GM21737 (cell line): ENCODE measurements around the gene LRRC7.

ENCODE experiments used
- ATAC-seq: cut with Tn5 transposase; IDR thresholded peaks from one replicate; pipeline ENCODE4 v1.9.1; 2021; ENCODE audit warnings: mild to moderate bottlenecking, moderate library complexity; ENCODE audit not compliant: unreplicated experiment

The LRRC7 gene

DNA sequence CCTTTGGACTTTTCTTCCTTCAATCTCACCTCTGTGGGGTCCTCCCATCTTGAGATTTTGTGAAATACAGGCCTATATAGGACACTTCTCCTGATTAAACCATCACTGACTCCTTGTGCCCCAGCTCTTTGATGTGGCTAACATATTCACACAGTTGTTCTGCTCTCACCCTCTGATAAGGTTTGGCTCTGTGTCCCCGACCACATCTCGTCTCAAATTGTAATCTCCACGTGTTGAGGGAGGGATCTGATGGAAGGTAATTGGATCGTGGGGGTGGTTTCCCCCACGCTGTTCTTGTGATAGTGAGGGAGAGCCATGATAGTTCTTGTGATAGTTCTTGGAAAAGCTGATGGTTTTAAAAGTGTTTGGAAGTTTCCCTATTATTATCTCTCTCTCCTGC lies 19.7 kb downstream of the LRRC7 start:
- ATAC-seq: no peak

DNA sequence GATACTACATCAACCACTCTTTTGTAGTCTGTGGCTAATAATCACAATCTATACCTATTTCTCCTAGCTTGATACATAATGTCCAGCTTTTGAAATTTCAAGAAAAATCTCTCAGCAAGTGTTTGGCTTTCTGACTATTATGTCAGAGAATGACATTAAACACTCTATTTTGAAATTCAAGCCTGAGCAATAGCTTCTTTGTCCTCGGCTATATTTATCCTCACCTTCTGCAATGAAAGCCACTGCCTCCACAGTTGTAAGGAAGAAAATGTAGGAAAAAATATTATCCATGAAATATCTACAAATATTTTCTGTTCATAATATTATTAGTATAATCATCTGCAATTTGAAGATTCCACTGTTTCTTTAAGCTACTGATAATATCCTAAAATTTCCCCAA lies 22.1 kb downstream of the LRRC7 start:
- no peak for ATAC-seq

DNA sequence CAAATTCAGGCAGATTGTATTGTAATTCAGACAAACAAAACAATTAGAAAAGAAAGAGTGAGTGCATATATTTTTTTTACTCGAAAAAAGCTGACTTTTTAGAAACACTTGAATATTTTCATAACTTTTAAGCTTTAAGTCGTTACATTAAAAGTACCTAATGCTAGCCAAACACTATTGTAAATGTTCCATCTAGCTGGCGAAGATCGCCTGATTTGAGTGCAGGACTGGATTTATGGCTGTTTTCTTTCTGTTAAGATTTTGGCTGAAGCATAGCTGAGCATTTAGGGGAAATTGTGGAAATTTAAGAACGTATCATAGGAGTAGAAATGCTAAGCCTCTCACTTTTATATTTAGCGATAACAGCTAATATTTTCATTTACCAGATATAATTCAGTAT lies 24.6 kb downstream of the LRRC7 start:
- ATAC-seq: no peak

DNA sequence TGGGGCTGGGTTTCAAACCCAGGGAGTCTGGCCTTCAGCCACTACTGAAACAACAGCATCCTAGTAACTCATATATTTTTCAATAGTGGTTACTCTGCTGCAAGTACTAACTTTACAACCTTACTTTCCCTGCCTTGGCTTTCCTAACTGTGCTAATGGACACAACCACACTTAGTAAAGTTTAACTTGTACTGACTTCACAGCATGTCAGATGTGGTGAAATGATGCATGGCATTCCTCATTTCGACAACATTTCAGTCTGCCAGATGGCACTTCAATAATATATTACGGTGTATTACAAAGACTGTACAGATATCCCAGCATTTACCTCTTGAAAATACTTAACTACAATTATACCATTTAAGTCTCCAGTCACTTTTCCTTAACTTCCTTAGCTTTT lies 27.8 kb downstream of the LRRC7 start:
- ATAC-seq: no peak

DNA sequence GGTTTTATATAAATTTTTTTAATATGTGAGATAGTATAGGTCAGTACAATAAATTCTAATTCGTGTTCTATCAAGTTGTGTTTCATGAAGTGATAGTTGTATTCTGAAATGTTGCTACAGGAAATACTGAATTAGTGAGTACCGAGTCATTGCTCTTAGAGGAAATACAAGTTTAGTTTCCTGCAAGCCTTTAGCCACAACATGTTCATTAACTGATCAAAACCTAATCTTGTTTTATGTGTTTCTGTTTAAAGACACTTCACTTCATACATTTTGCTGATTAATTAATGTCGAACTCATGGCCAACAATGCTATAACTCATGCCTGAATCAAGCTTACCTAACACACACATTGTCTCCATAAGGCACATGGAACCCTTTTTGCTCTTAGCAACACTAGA lies 43.6 kb downstream of the LRRC7 start:
- ATAC-seq: no peak

DNA sequence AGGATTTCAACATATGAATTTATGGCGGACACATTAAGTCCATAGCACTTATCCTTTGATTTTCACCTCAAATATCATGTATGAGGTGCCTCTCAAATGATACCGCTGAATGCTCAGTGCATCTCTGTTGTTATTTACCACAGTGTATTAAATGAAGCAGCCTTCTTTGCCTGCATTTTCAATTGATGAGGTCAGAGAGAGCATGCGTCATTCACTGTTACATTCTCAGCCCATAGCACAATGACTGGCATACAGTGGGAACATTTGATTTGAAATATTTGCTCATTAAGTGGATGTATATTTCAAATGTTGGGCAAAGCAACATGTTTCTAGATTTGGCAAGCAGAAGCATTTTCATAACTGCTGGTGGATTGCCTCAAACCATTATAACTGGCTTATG lies 45.7 kb downstream of the LRRC7 start:
- no peak for ATAC-seq

DNA sequence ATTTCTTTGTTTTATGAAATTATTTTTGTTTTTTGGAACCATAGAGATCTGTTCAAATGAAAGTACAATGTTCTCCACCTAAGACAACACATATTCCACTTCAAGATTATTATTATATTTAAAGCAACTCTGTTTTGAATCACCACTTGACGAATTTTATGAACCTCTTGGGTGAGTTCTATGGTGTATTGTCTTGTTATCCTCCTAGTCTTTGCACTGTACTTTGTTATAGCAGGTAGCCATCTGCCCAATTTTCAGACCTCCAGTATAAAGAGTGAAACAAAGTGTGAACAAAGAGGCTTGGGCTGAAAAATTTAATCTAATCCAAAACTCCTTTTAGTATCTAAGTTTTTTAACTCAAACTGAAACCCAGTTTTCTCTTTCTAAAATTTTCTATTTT lies 71.0 kb downstream of the LRRC7 start:
- no peak for ATAC-seq

DNA sequence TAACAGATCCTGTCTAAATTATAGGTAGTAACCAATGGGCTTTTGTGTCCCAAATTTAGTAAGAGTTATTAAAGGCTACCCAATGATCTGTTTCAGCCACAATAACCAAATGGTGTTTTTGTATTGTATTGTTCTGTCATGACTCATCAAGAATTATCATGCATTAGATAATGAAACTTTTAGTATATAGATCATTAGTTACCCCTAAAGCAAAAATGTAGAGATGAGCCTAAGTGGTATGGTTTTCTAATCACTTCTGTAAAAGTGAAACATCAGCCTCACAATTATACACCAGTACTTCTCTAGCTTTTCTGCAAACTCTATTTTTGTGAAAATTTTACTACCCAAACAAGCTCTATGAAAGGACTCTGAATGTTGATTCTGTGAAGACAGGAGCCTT lies 71.4 kb downstream of the LRRC7 start:
- ATAC-seq: no peak

DNA sequence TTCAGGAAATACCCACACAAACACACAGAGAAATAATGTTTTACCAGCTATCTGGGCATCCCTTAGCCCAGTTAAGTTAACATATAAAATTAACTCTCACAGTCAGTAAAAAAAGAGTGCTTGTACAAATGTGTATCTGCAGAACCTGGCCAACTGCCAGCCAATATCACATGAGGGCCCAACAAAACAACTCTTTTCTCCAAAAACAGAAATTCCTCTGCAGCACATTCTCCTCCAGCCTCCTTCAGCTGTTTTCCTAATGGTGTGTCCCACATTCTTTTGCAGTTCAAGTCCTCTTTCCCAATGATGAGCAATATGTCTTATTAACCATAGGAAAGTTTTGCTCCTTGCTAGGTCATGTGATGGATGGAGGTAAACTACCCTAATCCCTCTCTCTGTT lies 75.5 kb downstream of the LRRC7 start:
- ATAC-seq: no peak

DNA sequence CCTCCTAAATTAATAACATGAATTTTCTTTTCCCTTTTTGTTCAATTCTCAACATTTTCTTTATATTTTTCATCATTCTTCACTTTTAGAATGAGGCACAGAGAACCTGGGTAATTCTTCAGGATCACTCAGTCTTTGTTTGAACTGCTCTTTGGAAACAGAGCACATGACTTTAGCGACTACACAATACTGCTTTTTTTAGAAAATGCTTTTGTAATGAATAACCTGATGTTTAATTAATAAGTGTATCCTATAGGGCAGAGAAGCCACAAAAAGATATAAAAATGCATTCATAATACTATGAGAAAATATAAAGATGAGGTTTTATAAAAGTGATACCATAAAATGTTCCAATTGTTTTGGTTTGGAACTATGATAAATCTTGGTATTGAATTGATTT lies 77.8 kb downstream of the LRRC7 start:
- no peak for ATAC-seq

DNA sequence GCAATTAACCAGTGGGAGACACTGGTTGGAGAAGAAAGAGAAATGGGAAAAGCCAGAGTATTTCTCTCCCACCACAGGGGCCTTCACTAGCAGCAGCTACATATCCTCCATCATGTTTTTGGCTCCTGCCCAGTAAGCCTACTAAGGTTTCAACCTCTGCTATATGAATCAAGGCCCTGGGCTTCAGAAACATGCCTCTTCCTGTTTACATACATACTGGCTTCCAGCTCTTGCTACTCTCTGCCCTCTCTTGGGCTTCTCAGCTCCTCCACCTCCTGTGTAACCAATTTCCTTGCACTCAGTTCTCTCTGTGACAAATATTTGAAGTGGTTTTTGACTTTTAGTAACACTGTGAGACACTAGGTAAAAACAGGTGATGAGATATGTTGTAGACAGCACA lies 80.8 kb downstream of the LRRC7 start:
- no peak for ATAC-seq

DNA sequence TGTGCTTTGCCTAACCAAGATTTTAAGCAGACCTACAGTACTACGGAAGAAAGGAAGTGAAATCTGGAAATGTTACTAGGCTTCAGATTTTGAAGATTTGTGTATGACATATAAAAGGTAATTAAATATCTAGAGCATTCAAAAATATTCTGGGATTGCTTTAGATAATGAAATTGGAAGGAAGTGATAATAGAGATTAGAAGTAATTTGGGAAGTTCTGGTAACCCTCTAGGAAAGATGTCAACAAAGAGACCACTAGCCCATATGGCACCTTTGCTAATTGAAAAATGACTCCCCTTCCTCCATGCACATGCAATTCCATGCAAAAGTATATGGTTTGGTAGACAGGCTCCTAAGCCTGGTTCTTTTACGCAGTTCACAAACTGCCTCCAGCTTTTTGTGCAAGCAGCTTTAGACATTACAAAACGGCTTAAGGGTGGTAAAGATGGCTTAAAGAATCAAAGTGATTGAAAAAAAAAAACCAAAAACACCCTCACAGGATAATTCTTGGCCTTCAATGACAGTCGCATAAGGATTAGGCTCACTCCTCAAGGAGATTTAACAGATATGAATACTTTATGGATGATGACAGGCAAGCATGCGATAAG lies 81.8 kb downstream of the LRRC7 start:
- ATAC-seq: no peak

DNA sequence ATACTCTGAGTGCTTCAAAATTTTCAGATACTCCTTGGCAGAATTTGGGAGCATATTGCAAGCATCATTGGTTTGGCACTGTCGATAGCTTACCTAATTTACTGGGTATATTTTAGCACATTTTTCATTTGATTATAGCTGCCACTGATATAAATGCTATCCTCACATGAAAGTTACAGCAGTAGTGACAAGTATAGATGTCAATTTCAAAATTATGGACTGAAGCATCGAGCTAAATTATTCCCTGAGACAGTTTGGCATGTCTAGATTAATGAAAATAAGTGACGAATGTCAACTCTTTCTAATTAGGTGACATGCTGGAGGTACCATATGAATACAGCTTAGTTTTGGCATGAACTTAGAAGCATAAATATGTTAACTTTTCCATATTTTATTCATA lies 83.1 kb downstream of the LRRC7 start:
- no peak for ATAC-seq

DNA sequence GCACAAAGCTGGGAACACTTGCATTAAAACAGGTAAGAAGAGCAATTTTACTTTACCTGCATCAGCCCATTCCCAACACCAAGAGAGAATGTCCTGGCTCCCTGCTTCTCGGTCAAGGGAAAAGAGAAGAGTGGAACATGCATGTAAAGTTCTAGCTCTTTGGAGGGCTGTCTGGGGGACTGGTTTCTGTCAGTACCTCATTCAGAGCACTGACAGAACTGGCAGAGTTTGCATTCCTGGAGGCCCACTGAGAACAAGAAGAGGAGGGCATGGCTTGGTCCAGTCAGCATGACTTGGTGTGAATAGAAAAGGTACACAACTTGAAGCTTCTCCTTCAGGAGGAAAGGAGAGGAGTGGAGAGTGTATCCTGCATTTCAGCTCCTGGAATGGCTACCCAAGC lies 83.9 kb downstream of the LRRC7 start:
- no peak for ATAC-seq

DNA sequence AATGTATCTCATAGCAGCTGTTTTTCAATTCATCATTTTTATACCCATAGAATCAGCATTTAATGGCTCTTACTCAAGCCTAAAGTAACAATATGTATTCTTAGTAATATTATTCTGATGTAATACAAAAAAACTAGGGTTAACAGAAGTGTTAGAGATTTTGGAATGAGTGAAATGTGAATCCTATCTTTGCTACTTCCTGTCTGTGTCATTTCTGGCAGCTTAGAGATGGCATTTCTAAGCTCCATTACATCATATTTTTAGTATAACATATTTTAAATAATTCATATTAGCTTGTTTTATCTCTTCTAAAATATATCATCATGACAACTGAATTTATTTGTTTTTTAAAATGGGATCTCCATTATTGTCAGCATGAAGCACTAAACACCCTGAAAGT lies 90.2 kb downstream of the LRRC7 start:
- ATAC-seq: no peak

DNA sequence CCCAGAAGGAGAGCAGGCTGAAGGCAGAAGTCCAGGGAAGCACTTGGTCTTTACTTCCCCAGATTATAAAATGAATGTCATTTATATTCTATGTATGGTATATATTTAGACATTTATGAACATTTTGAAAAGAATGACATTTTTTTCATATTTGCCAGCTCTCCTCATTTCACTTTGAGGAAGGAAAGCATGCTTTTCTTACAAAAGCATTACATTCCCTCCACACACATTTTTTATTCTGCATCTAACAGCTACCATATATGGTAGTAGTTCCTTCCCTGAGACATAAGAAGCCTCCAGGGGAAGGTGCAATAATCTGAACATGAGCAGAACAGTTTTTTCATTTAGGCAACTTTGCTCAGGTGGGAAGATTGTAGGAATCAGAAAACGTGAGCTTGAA lies 94.0 kb downstream of the LRRC7 start:
- ATAC-seq: no peak

DNA sequence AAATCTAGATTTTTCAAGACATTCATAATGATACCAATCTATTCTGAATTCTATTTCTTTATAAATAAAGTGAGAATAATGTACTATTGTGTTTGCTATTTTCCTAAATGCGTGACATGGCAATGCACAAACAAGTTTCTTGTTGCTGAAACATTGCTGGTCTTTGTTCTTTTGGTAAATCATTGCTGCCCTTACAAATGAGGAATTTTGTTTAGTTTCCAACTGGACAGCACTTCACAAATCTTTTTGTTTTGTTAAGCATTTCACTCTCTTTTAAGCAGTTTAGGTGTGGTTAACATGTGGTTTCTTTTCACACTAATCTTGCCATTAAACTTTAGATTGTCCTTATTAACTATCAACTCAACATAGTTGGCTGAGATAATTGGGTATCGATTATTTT lies 94.6 kb downstream of the LRRC7 start:
- ATAC-seq: no peak

DNA sequence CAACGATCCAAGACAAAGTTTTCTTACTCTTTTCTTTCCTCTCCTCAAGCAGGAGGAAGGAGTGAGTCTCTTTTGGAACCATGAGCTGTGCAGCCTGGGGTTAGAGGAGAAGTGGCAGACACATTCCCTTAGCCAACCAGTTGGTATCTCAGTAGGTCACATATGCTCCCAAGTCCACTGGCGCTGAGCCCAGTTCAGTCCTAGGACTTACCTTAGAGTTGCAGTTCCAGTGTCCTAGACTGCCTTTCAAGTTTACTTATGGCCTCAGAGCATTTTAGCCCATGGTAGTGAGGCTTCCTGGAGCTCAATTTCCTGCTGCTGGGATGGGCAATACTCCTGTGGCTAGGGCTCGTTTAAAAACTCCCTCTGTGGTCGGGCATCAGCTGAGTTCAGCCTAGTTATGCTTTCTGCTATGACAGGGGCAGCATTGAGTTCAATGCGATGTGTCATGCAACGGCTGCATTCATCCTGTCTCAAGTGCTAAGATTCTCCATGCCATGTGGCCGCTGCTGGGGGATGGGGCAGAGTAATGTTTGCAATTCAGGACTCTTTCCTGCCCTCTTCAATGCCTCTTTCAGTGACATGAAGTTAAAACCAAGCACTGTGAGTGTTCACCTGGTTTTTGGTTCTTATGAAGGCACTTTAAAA lies 103.8 kb downstream of the LRRC7 start:
- ATAC-seq: no peak

DNA sequence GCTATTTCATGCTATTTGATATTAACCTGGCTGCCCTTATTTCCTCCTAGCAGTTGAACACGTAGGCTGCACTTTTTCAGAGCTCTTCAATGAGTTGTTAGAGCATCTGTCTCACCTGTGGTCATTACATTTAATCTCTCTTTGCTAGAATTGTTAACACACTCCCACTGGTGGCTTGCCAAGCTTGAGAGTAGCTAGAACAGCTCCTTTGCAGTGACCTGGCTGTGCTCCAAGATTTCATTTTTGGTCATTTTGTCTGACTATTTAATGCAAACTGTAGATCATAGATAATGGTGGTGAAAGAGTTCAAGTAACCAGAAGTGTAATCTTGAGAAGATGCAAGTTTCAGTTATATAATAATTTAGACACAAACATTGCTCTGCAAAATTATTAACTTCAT lies 105.6 kb downstream of the LRRC7 start:
- no peak for ATAC-seq

DNA sequence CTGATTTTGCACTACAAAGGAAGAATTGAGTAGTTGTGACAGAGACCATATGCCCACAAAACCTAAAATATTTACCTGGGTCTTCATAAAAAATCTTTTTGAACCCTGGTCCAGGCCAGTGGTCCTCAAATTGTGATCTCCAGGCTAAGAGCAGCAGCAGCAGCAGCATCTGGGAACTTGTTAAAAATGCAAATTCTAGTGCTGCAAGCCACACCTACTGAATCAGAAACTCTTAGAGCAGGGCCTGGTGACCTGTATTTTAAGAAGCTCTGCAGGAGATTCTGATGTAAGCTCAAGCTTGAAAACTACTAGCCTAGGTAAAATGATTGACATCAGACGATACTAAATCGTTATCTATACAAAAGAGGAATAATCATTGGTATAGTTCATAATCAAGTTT lies 112.2 kb downstream of the LRRC7 start:
- ATAC-seq: no peak

DNA sequence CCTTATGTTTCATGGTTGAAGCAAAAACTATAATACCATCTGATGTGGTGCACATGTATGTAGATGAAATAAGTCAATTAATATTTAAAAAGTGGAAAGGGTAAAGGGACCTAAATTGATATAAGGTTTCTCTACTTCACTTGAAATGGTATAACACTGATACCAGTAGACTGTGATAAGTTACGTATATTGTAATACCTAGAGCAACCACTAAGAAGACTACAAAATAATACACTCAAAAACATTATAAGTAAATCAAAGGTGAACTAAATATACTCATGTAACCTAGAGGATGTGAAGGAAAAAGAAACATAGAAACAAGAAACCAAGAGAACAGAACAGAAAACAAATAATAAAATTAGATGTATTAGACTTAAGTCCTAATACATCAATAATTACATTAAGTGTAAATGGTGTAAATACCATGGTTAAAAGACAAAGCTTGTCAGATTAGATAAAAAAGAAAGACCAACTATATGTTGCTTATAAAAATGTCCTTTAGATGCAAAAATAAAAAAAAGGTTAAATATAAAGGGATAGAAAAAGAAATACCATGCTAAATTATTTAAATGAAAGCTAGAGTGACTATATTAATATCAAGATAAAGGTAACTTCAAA lies 118.8 kb downstream of the LRRC7 start:
- ATAC-seq: no peak

DNA sequence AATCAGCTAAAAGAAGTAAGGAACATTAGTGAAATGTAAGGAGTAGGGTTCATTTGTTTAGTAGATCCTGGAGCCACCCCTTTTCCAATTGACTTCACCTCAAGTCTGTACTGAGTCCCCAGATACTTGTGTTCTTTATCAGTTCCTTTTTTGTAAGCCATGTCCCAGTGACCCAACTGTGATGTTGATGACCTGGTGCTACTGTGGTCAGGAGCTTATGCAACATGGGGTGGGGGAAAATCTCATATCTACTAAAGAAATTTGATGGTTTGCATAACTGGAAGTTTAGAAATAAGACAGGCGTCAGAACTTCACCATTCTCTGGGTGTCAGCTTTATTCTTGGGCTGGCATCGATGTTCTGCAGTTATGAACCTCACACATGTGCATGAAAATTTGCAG lies 120.5 kb downstream of the LRRC7 start:
- no peak for ATAC-seq

DNA sequence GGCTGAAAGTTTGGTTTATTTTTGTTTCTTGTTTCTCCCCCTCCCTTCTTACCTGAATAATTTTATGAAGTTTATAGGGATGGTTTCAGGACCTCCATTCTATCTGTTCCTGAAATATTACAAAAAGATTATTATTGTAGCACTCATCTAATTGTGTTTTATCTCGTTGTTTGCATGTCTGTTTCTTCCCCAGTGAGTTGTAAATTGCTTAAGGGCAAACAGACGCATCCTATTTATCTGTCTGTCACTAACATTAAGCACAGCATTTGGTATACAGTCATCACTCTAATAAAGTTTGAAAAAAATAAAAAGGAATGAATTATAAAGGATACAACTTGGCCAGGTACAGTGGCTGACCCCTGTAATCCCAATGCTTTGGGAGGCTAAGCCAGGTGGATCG lies 123.5 kb downstream of the LRRC7 start:
- ATAC-seq: no peak
